Colon (tissue), 2 donors: ENCODE measurements around the gene MYL11.
"Not testable (repeated sequence)": the region's sequence is repeated elsewhere in the genome, so short reads cannot be mapped to it uniquely, and the experiment has no call there.

Experiments
- FAIRE-seq: peaks from 2 replicates; lab custom pipeline; 2012; peaks lifted over from hg19 to GRCh38; lab: Jason Lieb, UNC
- donor health status: control.
- donor health status: control.

The MYL11 gene

GRCh38 chr16:30396627-30397026 is 22.0 kb downstream of the MYL11 start:
- FAIRE-seq, result not testable (repeated sequence)

- no peak for FAIRE-seq
These were observed 22.5 kb downstream of the MYL11 start for GRCh38 chr16:30397056-30397455.

GRCh38 chr16:30397776-30398660 is 23.4 kb downstream of the MYL11 start:
- FAIRE-seq, result no peak

- FAIRE-seq, result no peak
These were observed 24.2 kb downstream of the MYL11 start for GRCh38 chr16:30398661-30399434.

- FAIRE-seq, result no peak
These were observed 25.0 kb downstream of the MYL11 start for GRCh38 chr16:30399435-30400186.

- FAIRE-seq, result no peak
These were observed 27.3 kb downstream of the MYL11 start for GRCh38 chr16:30401768-30402425.

- FAIRE-seq, result no peak
These were observed 32.1 kb downstream of the MYL11 start for GRCh38 chr16:30406795-30407101.

- FAIRE-seq, result no peak
These were observed 32.7 kb downstream of the MYL11 start, which contains the start of gene ZNF771 for GRCh38 chr16:30407102-30407803. TSS of gene ZNF771 (plus strand) at chr16:30407606. CDS start at chr16:30408054, 448 bp downstream.

- FAIRE-seq, result no peak
These were observed 33.4 kb downstream of the MYL11 start for GRCh38 chr16:30407804-30408534.

GRCh38 chr16:30409125-30410060 is 34.8 kb downstream of the MYL11 start:
- FAIRE-seq, result no peak

GRCh38 chr16:30413112-30413806 is 38.7 kb downstream of the MYL11 start:
- no peak for FAIRE-seq

- no peak for FAIRE-seq
These were observed 39.6 kb downstream of the MYL11 start for GRCh38 chr16:30414159-30414558.

- FAIRE-seq, result no peak
These were observed 41.5 kb downstream of the MYL11 start for GRCh38 chr16:30416047-30416603.

- no peak for FAIRE-seq
These were observed 42.3 kb downstream of the MYL11 start for GRCh38 chr16:30416624-30417528.

GRCh38 chr16:30417529-30418349 is 43.1 kb downstream of the MYL11 start:
- FAIRE-seq, result no peak

- FAIRE-seq, result no peak
These were observed 44.0 kb downstream of the MYL11 start for GRCh38 chr16:30418350-30419181.
